ENCODE measurements around the gene DGKI.

DGKI gene

GRCh38 chr7:137879357-137880158 is 32.8 kb upstream of the DGKI start:
- no peak overlapping the region for H3K4me3 ChIP-seq (ENCODE audit: low read depth, low read length)
- TF ChIP-seq CTCF (IDR thresholded peaks at IDR 0.05; ENCODE audit: low read depth, low read length): no peak

GRCh38 chr7:137878333-137878961 is 31.7 kb upstream of the DGKI start:
- TF ChIP-seq CTCF (IDR thresholded peaks at IDR 0.05; ENCODE audit: low read depth, low read length): no peak

GRCh38 chr7:137877027-137877675 is 30.4 kb upstream of the DGKI start:
- H3K4me3 ChIP-seq (ENCODE audit: low read depth, low read length): no peak overlapping the region
- TF ChIP-seq CTCF (IDR thresholded peaks at IDR 0.05; ENCODE audit: low read depth, low read length): no peak

More at GRCh38 chr7:137878333-137878961, 31.7 kb upstream of the DGKI start:
- no peak overlapping the region for H3K4me3 ChIP-seq (ENCODE audit: low read depth, low read length)

- H3K4me3 ChIP-seq (ENCODE audit: low read depth, low read length): no peak overlapping the region
- TF ChIP-seq CTCF (IDR thresholded peaks at IDR 0.05; ENCODE audit: low read depth, low read length): no peak
Measured at GRCh38 chr7:137875746-137876145, 29.0 kb upstream of the DGKI start.

- TF ChIP-seq CTCF (IDR thresholded peaks at IDR 0.05; ENCODE audit: low read depth, low read length): no peak
Measured at GRCh38 chr7:137873979-137874777, 27.4 kb upstream of the DGKI start.

GRCh38 chr7:137873524-137873923 is 26.8 kb upstream of the DGKI start:
- no peak overlapping the region for H3K4me3 ChIP-seq (ENCODE audit: low read depth, low read length)
- TF ChIP-seq CTCF (IDR thresholded peaks at IDR 0.05; ENCODE audit: low read depth, low read length): no peak

More at GRCh38 chr7:137873979-137874777, 27.4 kb upstream of the DGKI start:
- H3K4me3 ChIP-seq (ENCODE audit: low read depth, low read length): no peak overlapping the region
